Ovary (tissue), 9 donors: Measurements from ENCODE around the gene ACVR1C. TPM values are rescaled to one million over a fixed set of nuclear protein-coding genes. Genes with fewer than 3 reads are reported as not detected.
"Not testable (repeated sequence)": the region's sequence is repeated elsewhere in the genome, so short reads cannot be mapped to it uniquely, and the experiment has no call there.

Experiments
- DNase-seq, 5 donors: peaks; one replicate each; pipeline ENCODE4 v3.0.0-alpha.2; 2019 to 2020
- H3K27ac ChIP-seq, 2 donors: fragments of 200-600 bp; one replicate each; pipeline versions ENCODE4 v1.5.1 to v1.8.0; 2019 to 2022
- H3K27me3 ChIP-seq: fragments of 200-600 bp; one replicate; pipeline ENCODE4 v1.8.0; 2022
- H3K36me3 ChIP-seq: fragments of 200-600 bp; sonication (generic); one replicate; pipeline ENCODE4 v1.5.1; 2019
- H3K4me1 ChIP-seq: one replicate; pipeline ENCODE4 v1.8.1; 2013; ENCODE audit warnings: mild to moderate bottlenecking, moderate library complexity; ENCODE audit not compliant: insufficient read depth
- H3K4me3 ChIP-seq: fragments of 200-600 bp; sonication (generic); one replicate; pipeline ENCODE4 v1.5.1; 2017
- H3K9me3 ChIP-seq, 2 donors: fragments of 200-600 bp in 1 of 2; sonication (generic) in 1 of 2; one replicate each; pipeline versions ENCODE4 v1.5.1 to v1.8.1; 2013 to 2019; ENCODE audit warnings: mild to moderate bottlenecking in 1 of 2, moderate library complexity in 1 of 2
- CTCF ChIP-seq, 3 donors: fragments of 450-650 bp in 2 of 3; fragments of 200-600 bp in 1 of 3; IDR thresholded peaks; one replicate each; pipeline versions ENCODE4 v1.5.1 to v1.8.0; 2016 to 2022; ENCODE audit warnings: antibody characterized with exemption in 3 of 3, mild to moderate bottlenecking in 1 of 3
- EP300 ChIP-seq: sonication (generic); formaldehyde crosslinking; IDR thresholded peaks from one replicate; pipeline ENCODE4 v1.6.1; 2017; ENCODE audit warnings: antibody characterized with exemption
- POLR2A ChIP-seq: fragments of 450-650 bp; IDR thresholded peaks from one replicate; pipeline ENCODE4 v1.6.1; 2017; ENCODE audit warnings: antibody characterized with exemption, mild to moderate bottlenecking, moderate library complexity
- WGBS, 3 donors: extraction: QIAGEN DNeasy Blood & Tissue Kit in 1 of 3; methylation state at CpG; one replicate each; pipeline versions ENCODE4 v1.1.5 to v1.1.7; 2013 to 2017; 5-methylcytosine and 5-hydroxymethylcytosine counted together
- intact Hi-C, 4 donors: fragments of 100-400 bp; cut with DNase I; formaldehyde crosslinking; loops; one replicate each; pipeline versions ENCODE4 v1.11.0 to v1.15.1; 2022 to 2023
- polyA plus RNA-seq, 2 donors: library from polyadenylated mRNA; stranded (reverse); fragments of 200-250 nt in 1 of 2; fragments of 350-450 nt in 1 of 2; fragmentation: Illumina TruSeq in 1 of 2; extraction: RNeasy Lipid Tissue Mini Kit (QIAGEN cat#74804) in 1 of 2; gene quantifications; one replicate each; pipeline ENCODE4 v1.2.3, GENCODE V29; 2013 to 2014
- total RNA-seq, 7 donors: library from RNA; depleted of rRNA in 2 of 7; stranded (reverse); fragments of >200 nt in 2 of 7; fragmentation: NEBNext Ultra II Directional in 3 of 7; extraction: Animal tissue kit (Norgen Biotek cat#: 25700) in 3 of 7; gene quantifications; one replicate each; pipeline versions ENCODE4 v1.1.0 to v1.2.4, GENCODE V29; 2016 to 2023
- donor health status: DM: no; HTN: no; CAD: no; lungs with moderate emphysema.
- donor health status: DM: no; HTN: no; CAD: no.
- donor health status: Bipolar disorder and iron deficiency.
- donor health status: DM: yes; HTN: yes; CAD: no.
- donor health status: DM: no; HTN: no; CAD: no.
- donor health status: DM: yes; HTN: yes; CAD: no.

The ACVR1C gene
- total and polyA plus RNA-seq, 9 donors: 0.45 to 8.7 (median 1.8) TPM

- WGBS, 3 donors: 54 to 79% (median 64%) methylated on average over 1 of the region's 1 CpG
- Histone ChIP-seq H3K4me1 (no peaks in the 10 kb centered on the region), H3K9me3 (no peaks in the 10 kb centered on the region), H3K27me3 (no peaks in the 10 kb centered on the region), H3K27ac (no peak overlapping the region), H3K4me3 (no peak overlapping the region), H3K36me3 (no peaks in the 10 kb centered on the region)
- intact Hi-C loops: no loop called here
- TF ChIP-seq POLR2A (no peak), CTCF (IDR thresholded peaks at IDR 0.05) (no peak), EP300 (no peak)
- no peak for DNase-seq
These were observed 41.1 kb downstream of the ACVR1C start for GRCh38 chr2:157587576-157587975.

GRCh38 chr2:157574165-157574564 is 54.5 kb downstream of the ACVR1C start:
- Histone ChIP-seq H3K27ac (no peak overlapping the region), H3K9me3 (no peaks in the 10 kb centered on the region), H3K36me3 (no peaks in the 10 kb centered on the region), H3K4me3 (no peak overlapping the region), H3K27me3 (no peaks in the 10 kb centered on the region), H3K4me1 (no peaks in the 10 kb centered on the region)
- TF ChIP-seq CTCF (IDR thresholded peaks at IDR 0.05): no peak
- TF ChIP-seq EP300: no peak
- TF ChIP-seq POLR2A: no peak
- intact Hi-C loops: no loop called here
- DNase-seq: no peak

- no peaks in the 10 kb centered on the region for H3K9me3 ChIP-seq
- TF ChIP-seq CTCF (IDR thresholded peaks at IDR 0.05): no peak
- TF ChIP-seq POLR2A: no peak
- no peak for TF ChIP-seq EP300
- no peak overlapping the region for H3K27ac ChIP-seq
- no peaks in the 10 kb centered on the region for H3K4me1 ChIP-seq
- H3K4me3 ChIP-seq: no peak overlapping the region
- no peaks in the 10 kb centered on the region for H3K36me3 ChIP-seq
- intact Hi-C loops: no loop called here
- no peaks in the 10 kb centered on the region for H3K27me3 ChIP-seq
- no peak for DNase-seq
- WGBS, 3 donors: 44 to 52% (median 50%) methylated on average over 2 of the region's 2 CpGs
These were observed 55.9 kb downstream of the ACVR1C start for GRCh38 chr2:157572725-157573124.

- intact Hi-C loops, H3K36me3 ChIP-seq, DNase-seq, H3K4me3 ChIP-seq, H3K27ac ChIP-seq, H3K27me3 ChIP-seq, H3K4me1 ChIP-seq, H3K9me3 ChIP-seq: not testable (repeated sequence)
- WGBS, 3 donors: 58 to 73% methylated on average over 11 to 14 of the region's 15 CpGs; no CpG with 5 or more reads in 1 of the 3 donors
These were observed 62.0 kb downstream of the ACVR1C start for GRCh38 chr2:157566623-157567022.

- H3K36me3 ChIP-seq, H3K27me3 ChIP-seq, H3K9me3 ChIP-seq, intact Hi-C loops, H3K4me3 ChIP-seq, DNase-seq, H3K4me1 ChIP-seq, H3K27ac ChIP-seq: not testable (repeated sequence)
- WGBS, 3 donors: 89 to 97% (median 96%) methylated on average over 10 of the region's 10 CpGs
These were observed 62.6 kb downstream of the ACVR1C start for GRCh38 chr2:157566113-157566512.

- intact Hi-C loops: no loop called here
- Histone ChIP-seq H3K4me1 (no peaks in the 10 kb centered on the region), H3K36me3 (no peaks in the 10 kb centered on the region), H3K9me3 (no peaks in the 10 kb centered on the region), H3K27me3 (no peaks in the 10 kb centered on the region), H3K4me3 (no peak overlapping the region), H3K27ac (no peak overlapping the region)
- no peak for TF ChIP-seq CTCF (IDR thresholded peaks at IDR 0.05)
- no peak for TF ChIP-seq POLR2A
- no peak for TF ChIP-seq EP300
- no peak for DNase-seq
- WGBS, 3 donors: 78 to 85% (median 81%) methylated on average over 5 of the region's 5 CpGs
These were observed 63.1 kb downstream of the ACVR1C start for GRCh38 chr2:157565550-157565949.
